ENCODE results near the gene RIN3. TPM values are rescaled to one million over a fixed set of nuclear protein-coding genes. Genes with fewer than 3 reads are reported as not detected.

The RIN3 gene
- total and polyA plus RNA-seq, 10 of the 15 experiments (the other 5 are each of a cell fraction or from before 2014, with no cell fraction given): 0.91 to 23.3 (median 6.3) TPM

GRCh38 chr14:92653162-92653651, 139.6 kb downstream of the RIN3 start (continued):
- TF ChIP-seq NKRF (conservative IDR thresholded peaks at IDR 0.05): no peak
- TF ChIP-seq E2F8 (IDR thresholded peaks at IDR 0.05; ENCODE audit: low read depth, partially characterized antibody): no peak
- no peak for TF ChIP-seq NR2C2 (IDR thresholded peaks at IDR 0.05; ENCODE audit: borderline replicate concordance, control insufficient read depth, insufficient read length, low read depth)
- TF ChIP-seq JUND (IDR thresholded peaks at IDR 0.05; ENCODE audit: low read depth, low read length): no peak
- TF ChIP-seq MEF2B (IDR thresholded peaks at IDR 0.05; ENCODE audit: partially characterized antibody, poor library complexity, severe bottlenecking): peak; percentile 79
- TF ChIP-seq, protein P1, sequence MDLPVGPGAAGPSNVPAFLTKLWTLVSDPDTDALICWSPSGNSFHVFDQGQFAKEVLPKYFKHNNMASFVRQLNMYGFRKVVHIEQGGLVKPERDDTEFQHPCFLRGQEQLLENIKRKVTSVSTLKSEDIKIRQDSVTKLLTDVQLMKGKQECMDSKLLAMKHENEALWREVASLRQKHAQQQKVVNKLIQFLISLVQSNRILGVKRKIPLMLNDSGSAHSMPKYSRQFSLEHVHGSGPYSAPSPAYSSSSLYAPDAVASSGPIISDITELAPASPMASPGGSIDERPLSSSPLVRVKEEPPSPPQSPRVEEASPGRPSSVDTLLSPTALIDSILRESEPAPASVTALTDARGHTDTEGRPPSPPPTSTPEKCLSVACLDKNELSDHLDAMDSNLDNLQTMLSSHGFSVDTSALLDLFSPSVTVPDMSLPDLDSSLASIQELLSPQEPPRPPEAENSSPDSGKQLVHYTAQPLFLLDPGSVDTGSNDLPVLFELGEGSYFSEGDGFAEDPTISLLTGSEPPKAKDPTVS (IDR thresholded peaks at IDR 0.05; ENCODE audit: low read depth, low read length): no peak
- TF ChIP-seq YBX1 (IDR thresholded peaks at IDR 0.05): no peak
- no peak for TF ChIP-seq SREBF2 (IDR thresholded peaks at IDR 0.05; ENCODE audit: low read length)
- peak; percentile 27; the same call in 1 of the 2 replicates for TF ChIP-seq TAF1 (IDR thresholded peaks at IDR 0.05; ENCODE audit: borderline replicate concordance, low read depth, low read length)
- TF ChIP-seq ZBED1 (IDR thresholded peaks at IDR 0.05; ENCODE audit: borderline replicate concordance): no peak
- TF ChIP-seq BMI1 (IDR thresholded peaks at IDR 0.05; ENCODE audit: borderline replicate concordance): no peak
- no peak for TF ChIP-seq CBFB (IDR thresholded peaks at IDR 0.05; ENCODE audit: low read depth)
- no peak for TF ChIP-seq ZNF622 (IDR thresholded peaks at IDR 0.05)
